GM11168 (cell line): Measurements from ENCODE around the gene BMAL1.
"Not testable (repeated sequence)": the region's sequence is repeated elsewhere in the genome, so short reads cannot be mapped to it uniquely, and the experiment has no call there.

Experiments
- in situ Hi-C: fragments of 300-500 bp; cut with MboI; formaldehyde crosslinking; loops from one replicate; pipeline ENCODE4 v1.12.0; 2022; ENCODE audit warnings: low sequenced_read_pairs; ENCODE audit not compliant: unreplicated experiment

The BMAL1 gene

DNA sequence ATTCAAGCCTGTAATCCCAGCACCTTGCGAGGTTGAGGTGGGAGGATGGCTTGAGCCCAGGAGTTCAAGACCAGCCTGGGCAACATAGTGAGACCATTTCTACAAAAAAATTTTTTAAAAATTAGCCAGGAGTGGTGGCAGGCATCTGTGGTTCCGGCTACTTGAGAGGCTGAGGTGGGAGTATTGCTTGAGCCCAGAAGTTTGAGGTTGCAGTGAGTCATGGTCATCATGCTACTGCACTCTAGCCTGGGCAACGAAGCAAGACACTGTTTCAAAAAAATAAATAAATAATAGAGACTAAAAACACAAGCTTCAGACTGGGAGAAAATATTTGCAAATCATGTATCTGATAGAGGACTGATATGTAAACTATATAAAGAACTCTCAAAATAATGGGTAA is 152.2 kb downstream of the BMAL1 start:
- in situ Hi-C loops: no loop called here

- in situ Hi-C loops: no loop called here
These were observed 155.8 kb downstream of the BMAL1 start for GRCh38 chr11:13433437-13433836.

GRCh38 chr11:13434247-13435205 is 156.9 kb downstream of the BMAL1 start:
- in situ Hi-C loops: no loop called here

GRCh38 chr11:13436836-13437235 is 159.2 kb downstream of the BMAL1 start:
- in situ Hi-C loops: not testable (repeated sequence)
